Measurements from ENCODE around the gene PTCH1. TPM values are rescaled to one million over a fixed set of nuclear protein-coding genes. Genes with fewer than 3 reads are reported as not detected.
A peak's percentile ranks its signal among the peaks of the same experiment; 100 is the strongest.

The PTCH1 gene
- total and polyA plus RNA-seq, 4 donors = 1.2 to 5.0 (median 2.1) TPM

DNA sequence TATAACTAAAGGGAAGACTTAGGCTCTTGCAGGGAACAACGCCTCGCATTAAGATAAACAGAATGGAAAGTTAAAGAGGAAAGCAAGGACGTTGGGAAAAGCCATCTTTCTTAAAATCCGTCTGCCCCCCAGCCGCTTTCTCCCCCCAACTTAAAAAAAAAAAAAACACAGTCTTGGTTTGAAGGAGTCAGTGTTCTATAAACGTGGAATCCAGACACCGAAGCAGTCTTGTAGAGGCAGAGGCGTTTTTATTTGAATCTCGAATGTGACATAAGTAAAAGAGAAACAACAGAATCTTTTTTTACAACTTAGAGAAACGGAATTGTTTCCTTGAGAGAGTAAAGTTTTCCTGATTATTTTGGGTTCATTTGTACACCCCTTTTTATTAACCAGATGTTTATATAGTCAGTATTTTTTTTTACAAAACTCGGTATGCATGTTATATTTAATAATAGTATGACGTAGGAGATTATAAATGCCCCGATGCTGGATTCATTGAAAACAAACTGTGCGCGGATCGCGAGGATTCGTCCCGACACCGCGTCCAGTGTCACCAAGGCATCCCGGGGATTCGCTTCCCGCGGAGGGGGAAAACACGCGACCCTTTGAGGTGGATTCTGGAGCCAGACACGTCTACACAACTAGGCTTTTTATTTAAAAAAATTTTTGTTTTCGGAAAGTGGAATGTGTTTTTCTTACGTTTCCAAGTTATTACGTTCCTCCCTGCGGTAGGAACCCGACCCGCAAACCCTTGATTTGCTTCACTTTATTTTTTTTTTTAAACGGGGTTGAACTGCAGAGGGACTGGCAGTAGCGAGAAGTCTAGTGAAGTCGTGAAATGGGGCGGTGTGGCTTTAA, 6.7 kb downstream of the PTCH1 start (continued):
- TF ChIP-seq, protein P1, sequence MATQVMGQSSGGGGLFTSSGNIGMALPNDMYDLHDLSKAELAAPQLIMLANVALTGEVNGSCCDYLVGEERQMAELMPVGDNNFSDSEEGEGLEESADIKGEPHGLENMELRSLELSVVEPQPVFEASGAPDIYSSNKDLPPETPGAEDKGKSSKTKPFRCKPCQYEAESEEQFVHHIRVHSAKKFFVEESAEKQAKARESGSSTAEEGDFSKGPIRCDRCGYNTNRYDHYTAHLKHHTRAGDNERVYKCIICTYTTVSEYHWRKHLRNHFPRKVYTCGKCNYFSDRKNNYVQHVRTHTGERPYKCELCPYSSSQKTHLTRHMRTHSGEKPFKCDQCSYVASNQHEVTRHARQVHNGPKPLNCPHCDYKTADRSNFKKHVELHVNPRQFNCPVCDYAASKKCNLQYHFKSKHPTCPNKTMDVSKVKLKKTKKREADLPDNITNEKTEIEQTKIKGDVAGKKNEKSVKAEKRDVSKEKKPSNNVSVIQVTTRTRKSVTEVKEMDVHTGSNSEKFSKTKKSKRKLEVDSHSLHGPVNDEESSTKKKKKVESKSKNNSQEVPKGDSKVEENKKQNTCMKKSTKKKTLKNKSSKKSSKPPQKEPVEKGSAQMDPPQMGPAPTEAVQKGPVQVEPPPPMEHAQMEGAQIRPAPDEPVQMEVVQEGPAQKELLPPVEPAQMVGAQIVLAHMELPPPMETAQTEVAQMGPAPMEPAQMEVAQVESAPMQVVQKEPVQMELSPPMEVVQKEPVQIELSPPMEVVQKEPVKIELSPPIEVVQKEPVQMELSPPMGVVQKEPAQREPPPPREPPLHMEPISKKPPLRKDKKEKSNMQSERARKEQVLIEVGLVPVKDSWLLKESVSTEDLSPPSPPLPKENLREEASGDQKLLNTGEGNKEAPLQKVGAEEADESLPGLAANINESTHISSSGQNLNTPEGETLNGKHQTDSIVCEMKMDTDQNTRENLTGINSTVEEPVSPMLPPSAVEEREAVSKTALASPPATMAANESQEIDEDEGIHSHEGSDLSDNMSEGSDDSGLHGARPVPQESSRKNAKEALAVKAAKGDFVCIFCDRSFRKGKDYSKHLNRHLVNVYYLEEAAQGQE (IDR thresholded peaks at IDR 0.05) = peak; percentile 18
- TF ChIP-seq FOXA2 (IDR thresholded peaks at IDR 0.05) = no peak
- no peak for TF ChIP-seq RAD21 (IDR thresholded peaks at IDR 0.05)
- no peak for TF ChIP-seq JUND (IDR thresholded peaks at IDR 0.05)
- TF ChIP-seq GABPA (IDR thresholded peaks at IDR 0.05 in 1 of 2, conservative IDR thresholded peaks at IDR 0.05 in 1 of 2) = no peak
- TF ChIP-seq, protein P2, sequence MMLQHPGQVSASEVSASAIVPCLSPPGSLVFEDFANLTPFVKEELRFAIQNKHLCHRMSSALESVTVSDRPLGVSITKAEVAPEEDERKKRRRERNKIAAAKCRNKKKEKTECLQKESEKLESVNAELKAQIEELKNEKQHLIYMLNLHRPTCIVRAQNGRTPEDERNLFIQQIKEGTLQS (IDR thresholded peaks at IDR 0.05) = no peak
- TF ChIP-seq HNF4A (conservative IDR thresholded peaks at IDR 0.05) = no peak
- no peak for TF ChIP-seq FOXA1 (IDR thresholded peaks at IDR 0.05)

DNA sequence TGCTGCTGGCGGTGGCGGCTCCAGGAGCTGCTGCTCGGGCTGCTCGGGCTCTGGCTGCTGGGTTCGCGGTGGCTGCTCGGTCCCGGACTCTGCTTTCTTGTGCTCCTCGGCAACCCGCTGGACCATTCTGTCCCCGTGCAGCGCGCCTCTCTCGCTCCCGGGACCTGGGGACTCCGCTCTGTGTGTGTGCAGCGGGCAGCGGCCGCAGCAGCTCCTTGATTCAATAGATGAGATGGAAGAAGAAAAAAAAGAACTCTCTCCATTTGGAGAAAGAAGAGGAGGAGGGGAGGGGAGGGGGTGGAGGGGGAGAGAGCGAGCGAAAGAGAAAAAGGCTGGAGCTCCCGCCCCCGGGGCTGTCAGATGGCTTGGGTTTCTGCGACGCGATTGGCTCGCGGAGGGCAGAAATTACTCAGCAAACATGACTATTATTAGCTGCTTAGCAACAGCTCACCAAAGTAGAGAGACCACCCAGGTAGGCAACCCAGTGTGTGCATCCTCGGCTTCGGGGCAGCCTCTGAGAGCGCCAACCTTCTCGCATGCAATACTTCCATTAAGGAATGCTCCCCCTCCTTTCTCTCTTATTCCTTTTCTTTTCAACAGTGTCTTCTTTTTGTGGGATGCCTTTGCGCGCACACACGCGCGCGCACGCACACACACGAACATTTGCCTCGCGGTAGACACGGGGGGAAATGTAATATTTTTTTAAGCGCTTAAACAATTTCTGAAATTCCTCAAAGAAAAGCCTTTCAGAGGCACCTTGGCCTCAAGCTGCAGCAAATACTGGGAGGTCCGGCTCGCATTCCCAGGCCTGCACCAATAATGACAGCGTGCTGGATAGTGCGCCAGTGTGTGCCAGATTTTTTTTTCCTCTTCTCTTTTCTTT, 7.6 kb downstream of the PTCH1 start:
- Histone ChIP-seq H3K27me3 (ENCODE audit: control insufficient read depth in 4 of 4, insufficient read depth in 4 of 4, low read length in 3 of 4) (no peaks in the 10 kb centered on the region), H3K9me3 (ENCODE audit: control insufficient read depth in 4 of 4, low read length in 3 of 4) (no peaks in the 10 kb centered on the region), H3K36me3 (ENCODE audit: control insufficient read depth in 4 of 4, insufficient read depth in 3 of 4, low read depth in 1 of 4, low read length in 3 of 4) (no peaks in the 10 kb centered on the region), H3K27ac (ENCODE audit: low read depth in 1 of 2, low read length in 2 of 2) (peak overlapping the region; percentile 78 to 97), H3K9ac (ENCODE audit: low read depth in 1 of 2, low read length in 2 of 2) (peak overlapping the region; percentile 13 to 78), H3K4me3 (ENCODE audit: low read depth in 1 of 3, low read length in 3 of 3) (peak overlapping the region; percentile 36 to 84 (median 71)), H3K4me1 (ENCODE audit: control insufficient read depth in 4 of 4, insufficient read depth in 4 of 4, low read length in 3 of 4) (peaks cover 0 to 26% (median 18%) of the 10 kb centered on the region in 4 donors)
- DNase-seq (ENCODE audit: low spot score) = peak; percentile 69
- WGBS = under 1% methylated on average over 48 of the region's 48 CpGs
- TF ChIP-seq, protein P3, sequence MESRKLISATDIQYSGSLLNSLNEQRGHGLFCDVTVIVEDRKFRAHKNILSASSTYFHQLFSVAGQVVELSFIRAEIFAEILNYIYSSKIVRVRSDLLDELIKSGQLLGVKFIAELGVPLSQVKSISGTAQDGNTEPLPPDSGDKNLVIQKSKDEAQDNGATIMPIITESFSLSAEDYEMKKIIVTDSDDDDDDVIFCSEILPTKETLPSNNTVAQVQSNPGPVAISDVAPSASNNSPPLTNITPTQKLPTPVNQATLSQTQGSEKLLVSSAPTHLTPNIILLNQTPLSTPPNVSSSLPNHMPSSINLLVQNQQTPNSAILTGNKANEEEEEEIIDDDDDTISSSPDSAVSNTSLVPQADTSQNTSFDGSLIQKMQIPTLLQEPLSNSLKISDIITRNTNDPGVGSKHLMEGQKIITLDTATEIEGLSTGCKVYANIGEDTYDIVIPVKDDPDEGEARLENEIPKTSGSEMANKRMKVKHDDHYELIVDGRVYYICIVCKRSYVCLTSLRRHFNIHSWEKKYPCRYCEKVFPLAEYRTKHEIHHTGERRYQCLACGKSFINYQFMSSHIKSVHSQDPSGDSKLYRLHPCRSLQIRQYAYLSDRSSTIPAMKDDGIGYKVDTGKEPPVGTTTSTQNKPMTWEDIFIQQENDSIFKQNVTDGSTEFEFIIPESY (IDR thresholded peaks at IDR 0.05) = no peak
- TF ChIP-seq, protein P4, sequence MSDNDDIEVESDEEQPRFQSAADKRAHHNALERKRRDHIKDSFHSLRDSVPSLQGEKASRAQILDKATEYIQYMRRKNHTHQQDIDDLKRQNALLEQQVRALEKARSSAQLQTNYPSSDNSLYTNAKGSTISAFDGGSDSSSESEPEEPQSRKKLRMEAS (IDR thresholded peaks at IDR 0.05) = peak; percentile 15
- peak; percentile 9 for TF ChIP-seq YY1 (IDR thresholded peaks at IDR 0.05)
- TF ChIP-seq, protein P1 (IDR thresholded peaks at IDR 0.05) = no peak
